ENCODE measurements around the gene ANP32B. TPM values are rescaled to one million over a fixed set of nuclear protein-coding genes. Genes with fewer than 3 reads are reported as not detected.

The ANP32B gene
- total RNA-seq, 2 experiments from 2014 or later, result 178 to 192 TPM

- peak overlapping the region; percentile 79 for H3K27ac Mint-ChIP-seq
- H3K36me3 Mint-ChIP-seq (ENCODE audit: low read depth), result no peaks in the 10 kb centered on the region
- POLR2A ChIA-PET, result interaction anchor here (1.1 to 2.3 kb wide), 3 partner anchors 15 to 46 kb away, joined by 3 to 14 read pairs (median 9); partner anchors contain the start of genes ANP32B and TRMO
- no peak overlapping the region for H3K27ac ChIP-seq (ENCODE audit: low read depth in 1 of 2, low read length in 2 of 2)
- DNase-seq (no peak), ATAC-seq (ENCODE audit: poor library complexity) (no peak)
- H3K4me1 Mint-ChIP-seq (ENCODE audit: low read depth), result peaks cover 68% of the 10 kb centered on the region
- no peaks in the 10 kb centered on the region for H3K9me3 ChIP-seq (ENCODE audit: control insufficient read depth in 1 of 2, insufficient read depth in 1 of 2, low read length in 2 of 2)
- no peaks in the 10 kb centered on the region for H3K9me3 Mint-ChIP-seq
- intact Hi-C loops (cut with DNase I, micrococcal nuclease), result no loop called here
- no peak overlapping the region for H3K4me3 Mint-ChIP-seq
- CTCF ChIA-PET, result interaction anchor here (0.7 to 2.0 kb wide), 3 partner anchors 47 to 327 kb away, joined by 4 read pairs; no protein-coding TSS in a partner anchor
- TF ChIP-seq, protein P1, sequence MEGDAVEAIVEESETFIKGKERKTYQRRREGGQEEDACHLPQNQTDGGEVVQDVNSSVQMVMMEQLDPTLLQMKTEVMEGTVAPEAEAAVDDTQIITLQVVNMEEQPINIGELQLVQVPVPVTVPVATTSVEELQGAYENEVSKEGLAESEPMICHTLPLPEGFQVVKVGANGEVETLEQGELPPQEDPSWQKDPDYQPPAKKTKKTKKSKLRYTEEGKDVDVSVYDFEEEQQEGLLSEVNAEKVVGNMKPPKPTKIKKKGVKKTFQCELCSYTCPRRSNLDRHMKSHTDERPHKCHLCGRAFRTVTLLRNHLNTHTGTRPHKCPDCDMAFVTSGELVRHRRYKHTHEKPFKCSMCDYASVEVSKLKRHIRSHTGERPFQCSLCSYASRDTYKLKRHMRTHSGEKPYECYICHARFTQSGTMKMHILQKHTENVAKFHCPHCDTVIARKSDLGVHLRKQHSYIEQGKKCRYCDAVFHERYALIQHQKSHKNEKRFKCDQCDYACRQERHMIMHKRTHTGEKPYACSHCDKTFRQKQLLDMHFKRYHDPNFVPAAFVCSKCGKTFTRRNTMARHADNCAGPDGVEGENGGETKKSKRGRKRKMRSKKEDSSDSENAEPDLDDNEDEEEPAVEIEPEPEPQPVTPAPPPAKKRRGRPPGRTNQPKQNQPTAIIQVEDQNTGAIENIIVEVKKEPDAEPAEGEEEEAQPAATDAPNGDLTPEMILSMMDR (IDR thresholded peaks at IDR 0.05), result no peak
- H3K27me3 Mint-ChIP-seq, result no peaks in the 10 kb centered on the region
- H3K4me3 ChIP-seq (ENCODE audit: low read length), result no peak overlapping the region
- peaks cover 28% of the 10 kb centered on the region for H3K4me1 ChIP-seq (ENCODE audit: insufficient read depth, low read length)
- H3K27me3 ChIP-seq (ENCODE audit: control insufficient read depth in 1 of 2, insufficient read depth in 2 of 2, low read length in 2 of 2), result no peaks in the 10 kb centered on the region
- no peaks in the 10 kb centered on the region for H3K36me3 ChIP-seq (ENCODE audit: insufficient read depth, low read length)
Observed at GRCh38 chr9:97936998-97937397, 46.1 kb upstream of the ANP32B start.

DNA sequence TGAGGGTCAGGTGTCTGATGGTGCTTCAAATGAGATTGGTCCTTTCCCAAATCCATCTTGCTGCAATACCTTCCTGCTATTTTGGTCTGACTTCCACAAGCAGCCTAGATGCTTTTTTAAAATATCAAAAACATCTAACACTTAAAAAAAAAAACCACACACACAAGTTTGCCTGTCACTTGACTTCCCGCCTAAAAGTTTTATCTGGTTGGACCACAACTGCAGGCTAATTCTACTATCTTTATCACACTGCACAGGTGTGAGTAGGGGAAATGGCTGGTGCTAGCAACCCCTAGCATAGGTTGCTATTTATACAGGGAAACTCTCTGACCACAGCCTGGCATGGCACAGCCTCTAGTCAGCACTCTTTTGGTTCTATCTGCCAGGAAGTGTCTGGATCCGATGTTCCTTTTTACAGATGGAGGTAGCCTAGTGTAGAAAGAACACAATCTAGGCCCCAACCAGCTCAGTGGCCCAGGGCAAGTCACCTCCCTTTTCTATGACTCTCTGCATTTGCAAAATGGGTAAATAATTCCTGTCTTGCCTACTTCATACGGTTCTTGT lies 45.0 kb upstream of the ANP32B start, which contains the start of gene HEMGN:
HEMGN (minus strand) TSS at position 92 of the 564 bp plus-strand sequence; CDS start at position 56, 36 bp downstream.
- peaks cover 57% of the 10 kb centered on the region for H3K4me1 Mint-ChIP-seq (ENCODE audit: low read depth)
- Histone ChIP-seq H3K27ac (ENCODE audit: low read depth in 1 of 2, low read length in 2 of 2) (peak within 1 kb of the TSS; percentile 18 to 57), H3K9me3 (ENCODE audit: control insufficient read depth in 1 of 2, insufficient read depth in 1 of 2, low read length in 2 of 2) (no peaks in the 10 kb centered on the region), H3K27me3 (ENCODE audit: control insufficient read depth in 1 of 2, insufficient read depth in 2 of 2, low read length in 2 of 2) (no peaks in the 10 kb centered on the region), H3K4me1 (ENCODE audit: insufficient read depth, low read length) (peaks cover 27% of the 10 kb centered on the region), H3K4me3 (ENCODE audit: low read length) (no peak within 1 kb of the TSS), H3K36me3 (ENCODE audit: insufficient read depth, low read length) (no peaks in the 10 kb centered on the region)
- peak within 1 kb of the TSS; percentile 79 for H3K27ac Mint-ChIP-seq
- ChIA-PET POLR2A (interaction anchor here (0.8 to 2.3 kb wide), 5 partner anchors 9 to 341 kb away, joined by 3 to 14 read pairs (median 4); partner anchors contain the start of genes ANP32B and TRMO), CTCF (interaction anchor here (0.9 to 1.7 kb wide), 3 partner anchors 16 to 326 kb away, joined by 3 to 4 read pairs (median 4); no protein-coding TSS in a partner anchor)
- intact Hi-C loops (cut with DNase I, micrococcal nuclease), result no loop called here
- ATAC-seq (ENCODE audit: poor library complexity) (peak; percentile 98), DNase-seq (peak in 9 of 14 experiments; percentile 16 to 87 (median 38))
- TF ChIP-seq, protein P1 (IDR thresholded peaks at IDR 0.05), result no peak
- H3K9me3 Mint-ChIP-seq, result no peaks in the 10 kb centered on the region
- no peaks in the 10 kb centered on the region for H3K36me3 Mint-ChIP-seq (ENCODE audit: low read depth)
- H3K27me3 Mint-ChIP-seq, result no peaks in the 10 kb centered on the region
- peak within 1 kb of the TSS; percentile 44 for H3K4me3 Mint-ChIP-seq

DNA sequence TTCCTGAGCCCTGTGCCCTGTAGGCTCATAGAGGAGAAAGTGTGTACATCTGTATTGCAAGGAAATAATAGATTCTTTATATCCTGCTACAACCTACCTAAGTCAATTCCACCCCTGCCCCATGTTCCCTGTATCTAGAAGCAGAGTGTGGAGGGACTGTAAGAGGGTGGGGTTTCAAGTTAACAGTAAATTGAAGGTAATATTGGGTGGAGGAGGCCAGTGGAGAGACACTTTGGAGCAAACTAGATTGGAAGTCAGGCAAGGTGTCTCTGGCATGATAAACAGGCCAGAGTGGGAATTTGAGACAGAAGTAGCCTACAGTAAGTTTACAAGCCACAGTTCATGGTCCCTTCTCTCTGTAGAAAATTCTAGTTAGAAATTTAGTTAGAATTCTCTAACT lies 42.9 kb upstream of the ANP32B start:
- no peaks in the 10 kb centered on the region for H3K27me3 ChIP-seq (ENCODE audit: control insufficient read depth in 1 of 2, insufficient read depth in 2 of 2, low read length in 2 of 2)
- Mint-ChIP-seq H3K36me3 (ENCODE audit: low read depth) (no peaks in the 10 kb centered on the region), H3K27ac (no peak overlapping the region), H3K4me1 (ENCODE audit: low read depth) (peaks cover 39% of the 10 kb centered on the region), H3K4me3 (no peak overlapping the region), H3K27me3 (no peaks in the 10 kb centered on the region), H3K9me3 (no peaks in the 10 kb centered on the region)
- DNase-seq, result no peak
- no peak overlapping the region for H3K4me3 ChIP-seq (ENCODE audit: low read length)
- peaks cover 16% of the 10 kb centered on the region for H3K4me1 ChIP-seq (ENCODE audit: insufficient read depth, low read length)
- intact Hi-C loops (cut with DNase I, micrococcal nuclease), result no loop called here
- no peaks in the 10 kb centered on the region for H3K36me3 ChIP-seq (ENCODE audit: insufficient read depth, low read length)
- ChIA-PET CTCF (no interaction called here), POLR2A (no interaction called here)
- no peaks in the 10 kb centered on the region for H3K9me3 ChIP-seq (ENCODE audit: control insufficient read depth in 1 of 2, insufficient read depth in 1 of 2, low read length in 2 of 2)
- no peak for ATAC-seq (ENCODE audit: poor library complexity)
- TF ChIP-seq, protein P1 (IDR thresholded peaks at IDR 0.05), result no peak
- H3K27ac ChIP-seq (ENCODE audit: low read depth in 1 of 2, low read length in 2 of 2), result no peak overlapping the region
